IPS DF 4.7 (cell line): ENCODE data around the gene SMIM20.
"Not testable (repeated sequence)": the region's sequence is repeated elsewhere in the genome, so short reads cannot be mapped to it uniquely, and the experiment has no call there.

Source experiments
- DNase-seq: peaks from one replicate; pipeline ENCODE4 v3.0.0-alpha.2; 2013; ENCODE audit warnings: low spot score; ENCODE audit errors: extremely low read depth

SMIM20 gene

DNA sequence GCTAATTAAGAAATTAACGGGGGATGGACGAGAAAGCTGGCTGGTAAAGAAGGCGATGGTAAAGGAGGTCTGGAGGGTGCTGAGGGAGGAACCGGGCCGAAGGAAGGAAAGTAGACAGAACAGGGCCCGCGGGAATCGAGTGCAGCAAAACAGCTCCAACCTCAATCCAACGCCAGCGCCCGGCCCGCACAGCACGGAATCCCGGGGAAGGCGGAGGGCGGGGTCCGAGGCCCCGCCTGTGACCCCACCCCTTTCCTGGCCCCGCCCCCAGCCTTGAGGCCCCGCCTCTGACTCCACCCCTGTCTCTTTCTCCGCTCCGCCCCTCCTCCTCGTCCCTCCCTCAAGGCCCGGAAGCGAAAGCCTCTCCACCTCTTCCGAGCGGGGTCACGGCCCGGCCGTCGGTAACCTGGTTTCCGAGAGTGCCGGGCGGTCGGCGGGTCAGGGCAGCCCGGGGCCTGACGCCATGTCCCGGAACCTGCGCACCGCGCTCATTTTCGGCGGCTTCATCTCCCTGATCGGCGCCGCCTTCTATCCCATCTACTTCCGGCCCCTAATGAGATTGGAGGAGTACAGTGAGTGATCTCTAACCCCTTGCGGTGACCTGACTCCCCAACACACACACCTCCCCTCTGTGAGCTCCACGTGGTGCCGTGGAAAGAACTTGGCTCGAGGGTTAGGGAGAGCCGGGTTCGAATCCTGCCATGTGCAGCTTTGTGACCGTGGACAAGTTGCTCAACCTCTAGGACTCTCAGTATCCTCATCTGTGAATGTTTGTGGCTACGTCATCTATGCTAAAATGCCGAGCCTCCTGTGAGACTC, at the start of gene SMIM20:
SMIM20 (plus strand) TSS at position 370 of the 819 bp plus-strand sequence; CDS start at position 464, 94 bp downstream.
- no peak for DNase-seq

DNA sequence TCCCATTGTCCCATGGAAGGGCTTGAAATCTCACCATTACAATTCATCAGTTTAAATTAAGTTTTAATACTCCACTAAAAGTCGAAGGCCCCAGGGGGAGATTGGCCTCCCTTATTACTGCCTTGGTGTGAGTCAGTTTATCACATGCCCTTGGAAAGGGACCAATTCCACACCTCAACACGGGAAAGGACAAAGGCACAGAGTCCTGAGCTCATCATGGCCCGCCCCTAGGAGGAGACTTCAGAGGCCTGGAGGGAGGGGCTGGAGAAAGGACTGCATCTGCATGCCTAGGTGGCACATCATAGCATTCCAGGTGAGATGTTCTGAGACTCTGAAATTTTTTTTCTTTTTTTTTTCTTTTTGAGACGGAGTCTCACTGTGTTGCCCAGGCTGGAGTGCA, 48.4 kb upstream of the SMIM20 start:
- no peak for DNase-seq

DNA sequence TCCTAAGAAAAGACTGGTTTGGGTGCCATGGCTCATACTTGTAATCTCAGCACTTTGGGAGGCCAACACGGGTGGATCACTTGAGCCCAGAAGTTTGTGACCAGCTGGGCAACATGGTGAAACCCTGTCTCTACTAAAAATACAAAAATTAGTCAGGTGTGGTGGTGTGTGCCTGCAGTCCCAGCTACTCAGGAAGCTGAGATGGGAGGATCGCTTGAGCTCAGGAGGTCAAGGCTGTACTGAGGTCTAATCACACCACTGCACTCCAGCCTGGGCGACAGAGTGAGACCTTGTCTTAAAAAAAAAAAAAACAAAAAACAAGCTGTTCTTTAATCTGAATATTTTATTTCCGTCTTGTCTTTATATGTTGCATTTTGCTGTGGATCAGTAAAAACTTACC, 47.6 kb upstream of the SMIM20 start:
- DNase-seq, result not testable (repeated sequence)

GRCh38 chr4:25867781-25868294, 46.2 kb upstream of the SMIM20 start:
- no peak for DNase-seq

GRCh38 chr4:25870081-25870480, 43.9 kb upstream of the SMIM20 start:
- no peak for DNase-seq

DNA sequence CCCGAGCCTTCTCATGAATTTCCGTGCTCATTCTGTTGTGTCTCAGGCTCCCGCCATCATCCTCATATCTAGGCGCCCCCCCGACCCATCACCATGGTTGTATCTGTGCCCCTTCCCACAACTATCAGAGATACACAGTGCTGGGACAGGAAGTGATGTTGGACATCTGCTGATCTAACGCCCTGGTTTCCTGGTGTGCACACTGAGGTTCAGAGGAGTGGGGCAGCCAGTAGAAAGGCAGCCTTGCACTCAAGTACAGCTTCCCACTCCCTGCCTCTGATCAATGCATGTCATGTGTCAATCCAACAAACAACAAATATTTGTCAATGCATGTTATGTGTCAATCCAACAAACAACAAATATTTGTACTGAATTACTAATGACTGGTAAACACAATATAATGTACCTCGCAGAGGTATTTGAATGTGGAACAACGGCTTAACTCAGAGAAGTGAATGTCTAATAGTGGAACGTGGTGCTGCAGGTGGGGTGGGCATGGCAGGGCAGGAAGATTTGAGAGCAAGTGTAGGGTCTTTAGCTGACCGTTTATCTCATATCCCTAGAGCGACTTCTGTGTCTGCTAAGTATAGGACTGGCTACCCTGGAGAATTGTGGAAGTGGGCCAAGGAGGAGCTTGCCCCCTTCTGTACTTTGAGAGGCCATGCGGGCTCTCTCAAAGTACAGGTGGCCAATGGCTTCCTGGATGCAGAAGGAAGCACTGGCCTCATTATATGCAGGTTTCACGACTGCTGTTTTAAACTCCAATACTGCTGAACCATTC, 41.0 kb upstream of the SMIM20 start:
- DNase-seq, result no peak

DNA sequence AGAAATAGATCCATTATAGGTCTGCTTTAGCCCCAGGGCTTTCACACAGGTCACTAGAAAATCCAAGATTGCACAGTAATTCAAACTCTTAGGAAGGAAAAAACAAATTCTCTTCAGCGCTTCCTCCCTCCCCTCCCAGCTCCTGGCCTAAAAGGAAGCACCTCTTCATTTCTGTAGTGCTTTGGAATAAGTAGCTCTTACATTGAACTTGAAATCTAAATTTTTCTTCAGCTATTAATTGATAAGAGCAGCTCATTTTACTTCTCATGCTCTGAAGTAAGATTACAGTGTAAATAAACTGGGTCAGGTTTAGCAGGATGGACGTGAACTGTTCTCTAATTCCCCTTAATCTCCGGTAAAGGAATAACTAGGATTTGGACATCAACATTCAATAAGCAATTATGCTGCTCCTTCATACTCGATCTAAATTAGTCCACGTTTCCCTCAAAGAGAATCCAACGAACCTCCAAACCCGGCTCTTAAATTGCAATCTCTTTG, 40.3 kb upstream of the SMIM20 start:
- no peak for DNase-seq

- DNase-seq, result no peak
Measured at GRCh38 chr4:25874655-25875054, 39.4 kb upstream of the SMIM20 start.

GRCh38 chr4:25875281-25875745, 38.7 kb upstream of the SMIM20 start:
- no peak for DNase-seq

DNA sequence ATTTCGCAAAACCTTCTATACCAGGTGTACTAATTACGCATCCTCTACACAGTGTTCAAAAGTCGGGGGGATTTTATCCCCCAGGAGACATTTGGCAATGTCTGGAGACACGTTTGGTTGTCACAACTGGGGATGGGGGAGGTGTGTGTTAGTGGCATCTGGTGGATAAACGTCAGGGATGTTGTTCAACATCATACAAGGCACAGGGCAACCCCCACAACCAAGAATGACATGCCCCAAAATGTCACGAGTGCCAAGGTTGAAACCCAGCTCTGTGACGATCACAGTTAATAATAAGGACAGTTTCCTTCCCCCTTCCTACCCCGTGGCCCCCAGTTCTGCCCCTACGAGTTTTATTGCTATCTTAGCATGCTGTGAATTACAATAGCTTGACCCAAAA, 35.3 kb upstream of the SMIM20 start:
- no peak for DNase-seq

- no peak for DNase-seq
Measured at GRCh38 chr4:25879091-25879584, 34.9 kb upstream of the SMIM20 start.

- DNase-seq, result no peak
Measured at GRCh38 chr4:25879587-25879986, 34.4 kb upstream of the SMIM20 start.

GRCh38 chr4:25879991-25880651, 33.9 kb upstream of the SMIM20 start:
- no peak for DNase-seq

DNA sequence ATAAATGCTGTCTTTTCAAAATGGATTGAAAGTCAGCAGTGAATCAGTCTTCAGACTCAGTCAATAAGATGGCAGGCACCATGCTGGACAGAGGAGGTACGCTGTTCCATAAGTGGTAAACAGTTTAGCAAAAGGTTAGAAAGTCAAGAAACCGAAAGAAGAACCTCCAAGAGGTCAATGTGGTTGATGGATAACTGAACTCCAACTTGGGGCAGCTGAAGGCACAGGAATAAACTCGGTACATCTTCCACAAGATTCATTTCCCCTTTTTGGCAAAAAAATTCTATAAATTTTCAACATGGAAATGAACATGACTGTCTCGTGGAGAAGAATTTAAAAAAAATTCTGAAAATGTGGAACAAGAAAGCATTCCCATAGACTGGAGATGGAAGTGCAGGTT, 32.8 kb upstream of the SMIM20 start:
- DNase-seq, result no peak

- no peak for DNase-seq
Measured at GRCh38 chr4:25882226-25882625, 31.8 kb upstream of the SMIM20 start.

- DNase-seq, result no peak
Measured at GRCh38 chr4:25883565-25883964, 30.5 kb upstream of the SMIM20 start.

- no peak for DNase-seq
Measured at GRCh38 chr4:25884031-25884782, 29.8 kb upstream of the SMIM20 start.

DNA sequence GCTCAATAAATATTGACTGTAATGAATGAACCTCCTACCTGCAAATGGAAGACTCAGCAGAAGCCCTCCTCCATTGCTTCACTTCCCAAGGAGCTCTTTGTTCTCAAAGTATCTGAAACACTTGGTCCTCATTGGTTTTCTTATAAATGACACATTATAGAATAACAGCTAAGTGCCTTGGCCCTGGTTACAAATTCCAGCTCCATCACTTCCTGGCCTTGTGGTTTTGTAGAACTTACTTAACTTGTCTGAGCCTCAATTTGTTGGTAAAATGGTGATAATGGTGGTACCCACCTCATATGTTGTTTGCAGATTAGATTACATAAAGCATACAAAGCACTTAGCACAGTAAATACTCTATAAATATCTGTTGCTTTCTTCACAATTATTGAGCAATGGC, 25.2 kb upstream of the SMIM20 start:
- no peak for DNase-seq

GRCh38 chr4:25889589-25890503, 24.2 kb upstream of the SMIM20 start:
- no peak for DNase-seq
